ACC112 (cell line): ENCODE data around the gene MAP1A.

Source experiments
- H2AFZ ChIP-seq: fragments of 200-600 bp; sonication (generic); one replicate; pipeline ENCODE4 v1.6.0; 2017; ENCODE audit warnings: antibody characterized with exemption, low read length; ENCODE audit not compliant: unreplicated experiment
- H3K27ac ChIP-seq: fragments of 200-600 bp; sonication (generic); 2 replicates; pipeline ENCODE4 v1.5.1; 2014; ENCODE audit warnings: low read depth, mild to moderate bottlenecking, antibody characterized with exemption, low read length, moderate library complexity
- H3K27me3 ChIP-seq: fragments of 200-600 bp; sonication (generic); 2 replicates; pipeline ENCODE4 v1.6.1; 2014; ENCODE audit warnings: mild to moderate bottlenecking, antibody characterized with exemption, low read length, moderate library complexity, mixed read lengths; ENCODE audit not compliant: insufficient read depth
- H3K36me3 ChIP-seq: fragments of 200-600 bp; sonication (generic); 2 replicates; pipeline ENCODE4 v1.6.1; 2016; ENCODE audit warnings: mild to moderate bottlenecking, antibody characterized with exemption, low read length, moderate library complexity, mixed read lengths; ENCODE audit not compliant: insufficient read depth
- H3K4me1 ChIP-seq: fragments of 200-600 bp; sonication (generic); one replicate; pipeline ENCODE4 v1.6.1; 2016; ENCODE audit warnings: low read length, mixed read lengths; ENCODE audit not compliant: insufficient read depth, unreplicated experiment, control insufficient read depth
- H3K4me3 ChIP-seq: fragments of 200-600 bp; sonication (generic); 2 replicates; pipeline ENCODE4 v1.5.1; 2014; ENCODE audit warnings: mild to moderate bottlenecking, low read depth, low read length
- H3K79me2 ChIP-seq: fragments of 200-600 bp; sonication (generic); one replicate; pipeline ENCODE4 v1.6.0; 2016; ENCODE audit warnings: low read length; ENCODE audit not compliant: control insufficient read depth, unreplicated experiment, insufficient read depth

MAP1A gene

DNA sequence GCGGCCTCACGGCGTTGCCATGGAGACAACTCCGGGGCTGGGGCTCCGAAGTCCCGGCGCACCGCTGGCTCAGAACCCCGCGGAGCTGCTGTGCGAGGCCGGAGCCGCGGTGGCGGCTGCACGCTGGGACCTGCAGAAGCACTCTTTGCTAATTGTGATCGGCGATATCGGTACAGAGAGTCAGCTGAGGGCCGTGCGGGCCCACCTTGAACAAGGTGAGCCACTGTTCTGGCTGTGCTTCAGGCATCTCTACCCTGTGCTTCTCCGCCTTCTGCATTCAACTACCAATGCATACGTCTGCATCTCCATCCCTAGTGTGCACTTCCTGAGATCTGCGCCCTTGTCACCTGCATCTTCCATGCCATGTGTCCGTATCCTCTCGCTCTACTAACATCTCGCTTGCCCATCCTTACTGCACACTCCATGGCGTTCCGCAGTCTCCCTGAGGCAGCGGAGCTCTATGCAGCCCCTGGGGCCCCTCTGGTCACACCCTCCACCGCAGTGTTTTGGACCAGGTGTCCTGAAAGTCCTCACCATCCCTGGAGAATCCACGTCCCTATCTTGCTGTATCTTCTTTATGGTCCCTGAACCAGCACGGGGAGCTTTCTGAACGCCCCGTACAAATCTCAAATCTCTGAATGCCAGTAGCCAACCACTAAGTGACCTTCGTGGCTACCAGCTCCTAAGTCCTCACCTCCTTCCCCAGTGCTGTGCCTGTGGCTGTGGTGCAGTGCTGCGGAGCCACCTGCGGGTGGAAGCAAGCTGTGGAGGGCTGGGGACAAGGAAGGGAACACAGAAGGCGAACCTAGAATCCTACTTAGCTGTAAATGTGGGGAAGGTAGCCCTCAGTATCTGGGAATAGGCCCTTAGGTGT, 6.2 kb upstream of the MAP1A start:
- Histone ChIP-seq H3K4me1 (peaks cover 47% of the 10 kb centered on the region), H3K27ac (no peak overlapping the region), H3K79me2 (no peaks in the 10 kb centered on the region), H3K36me3 (no peaks in the 10 kb centered on the region), H3K4me3 (peak overlapping the region; percentile 94), H3K27me3 (no peaks in the 10 kb centered on the region), H2AFZ (no peak overlapping the region)

DNA sequence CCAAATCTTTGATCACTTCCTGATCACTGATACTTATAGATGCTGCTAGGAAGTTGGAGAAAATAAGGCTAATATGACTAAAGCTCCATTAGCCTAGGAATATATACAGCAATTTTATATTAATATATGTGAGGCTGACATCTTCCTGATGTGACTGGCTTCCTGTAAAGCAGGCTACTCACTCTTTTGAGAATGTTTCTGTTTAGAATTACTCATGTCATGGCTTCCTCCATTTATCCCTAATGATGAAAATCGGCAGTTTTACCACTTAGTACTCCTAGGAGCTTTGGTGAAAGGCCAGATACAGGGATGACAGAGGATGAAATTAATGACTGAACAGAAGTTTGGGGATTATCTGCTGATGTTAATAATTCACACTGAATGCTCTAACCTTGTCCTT, 3.9 kb upstream of the MAP1A start:
- H3K4me1 ChIP-seq = peaks cover 53% of the 10 kb centered on the region
- peak overlapping the region; percentile 49 for H3K27ac ChIP-seq
- no peaks in the 10 kb centered on the region for H3K27me3 ChIP-seq
- peaks cover 5% of the 10 kb centered on the region for H3K79me2 ChIP-seq
- H2AFZ ChIP-seq = peak overlapping the region; percentile 89
- H3K36me3 ChIP-seq = no peaks in the 10 kb centered on the region
- 0 out of 2 replicates have a peak overlapping the region, but pooled peaks have one; percentile 2 for H3K4me3 ChIP-seq

DNA sequence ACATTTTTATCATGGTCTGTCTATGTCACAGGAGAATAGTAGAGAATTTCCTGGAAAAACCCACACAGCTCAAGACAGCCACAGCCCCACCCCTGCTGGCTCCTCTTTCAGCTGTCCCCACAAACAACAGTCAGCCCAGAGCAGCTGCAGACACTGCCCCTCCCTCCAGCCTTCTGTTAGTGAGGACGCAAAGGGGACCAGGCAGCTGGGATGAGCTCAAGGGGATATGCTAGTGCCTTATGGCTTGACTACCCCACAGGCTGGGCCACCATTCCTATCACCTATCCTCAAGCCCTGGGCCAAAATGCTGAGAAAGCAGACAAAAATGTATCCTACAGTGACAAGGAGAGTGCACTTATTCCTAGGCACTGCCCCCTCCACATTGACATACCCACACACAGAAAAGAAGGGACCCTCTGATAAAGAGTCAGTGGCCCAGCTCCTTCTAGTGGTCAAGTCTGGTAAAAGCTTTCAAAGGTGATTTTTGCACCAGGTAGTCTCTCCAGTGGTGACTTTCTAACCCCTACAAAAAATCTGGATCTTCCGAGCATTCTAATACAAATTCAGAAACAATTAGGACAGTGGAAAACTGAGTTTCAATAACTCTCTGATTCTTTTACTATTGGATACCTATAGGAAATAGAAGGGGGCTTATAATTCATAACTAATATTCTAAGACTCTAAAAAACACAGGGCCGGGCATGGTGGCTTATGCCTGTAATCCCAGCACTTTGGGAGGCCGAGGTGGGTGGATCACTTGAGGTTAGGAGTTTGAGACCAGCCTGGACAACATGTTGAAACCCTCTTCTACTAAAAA, 3.0 kb upstream of the MAP1A start:
- H3K4me3 ChIP-seq = 0 out of 2 replicates have a peak overlapping the region, but pooled peaks have one; percentile 2
- no peaks in the 10 kb centered on the region for H3K27me3 ChIP-seq
- peak overlapping the region; percentile 49 for H3K27ac ChIP-seq
- H2AFZ ChIP-seq = peak overlapping the region; percentile 89
- no peaks in the 10 kb centered on the region for H3K36me3 ChIP-seq
- peaks cover 12% of the 10 kb centered on the region for H3K79me2 ChIP-seq
- peaks cover 49% of the 10 kb centered on the region for H3K4me1 ChIP-seq

GRCh38 chr15:43515741-43516140, 1.7 kb upstream of the MAP1A start:
- peaks cover 47% of the 10 kb centered on the region for H3K4me1 ChIP-seq
- H3K4me3 ChIP-seq = peak overlapping the region; percentile 99
- H3K36me3 ChIP-seq = peaks cover 4% of the 10 kb centered on the region; the same call in 1 of the 2 replicates
- H3K79me2 ChIP-seq = peaks cover 19% of the 10 kb centered on the region
- H3K27me3 ChIP-seq = no peaks in the 10 kb centered on the region
- H3K27ac ChIP-seq = peak overlapping the region; percentile 38; the same call in 1 of the 2 replicates
- H2AFZ ChIP-seq = no peak overlapping the region

GRCh38 chr15:43516185-43516584, 1.2 kb upstream of the MAP1A start:
- peaks cover 19% of the 10 kb centered on the region for H3K79me2 ChIP-seq
- peak overlapping the region; percentile 64 for H2AFZ ChIP-seq
- H3K4me1 ChIP-seq = peaks cover 46% of the 10 kb centered on the region
- no peaks in the 10 kb centered on the region for H3K27me3 ChIP-seq
- peak overlapping the region; percentile 38 for H3K27ac ChIP-seq
- H3K4me3 ChIP-seq = peak overlapping the region; percentile 99
- H3K36me3 ChIP-seq = peaks cover 8% of the 10 kb centered on the region; the same call in 1 of the 2 replicates

DNA sequence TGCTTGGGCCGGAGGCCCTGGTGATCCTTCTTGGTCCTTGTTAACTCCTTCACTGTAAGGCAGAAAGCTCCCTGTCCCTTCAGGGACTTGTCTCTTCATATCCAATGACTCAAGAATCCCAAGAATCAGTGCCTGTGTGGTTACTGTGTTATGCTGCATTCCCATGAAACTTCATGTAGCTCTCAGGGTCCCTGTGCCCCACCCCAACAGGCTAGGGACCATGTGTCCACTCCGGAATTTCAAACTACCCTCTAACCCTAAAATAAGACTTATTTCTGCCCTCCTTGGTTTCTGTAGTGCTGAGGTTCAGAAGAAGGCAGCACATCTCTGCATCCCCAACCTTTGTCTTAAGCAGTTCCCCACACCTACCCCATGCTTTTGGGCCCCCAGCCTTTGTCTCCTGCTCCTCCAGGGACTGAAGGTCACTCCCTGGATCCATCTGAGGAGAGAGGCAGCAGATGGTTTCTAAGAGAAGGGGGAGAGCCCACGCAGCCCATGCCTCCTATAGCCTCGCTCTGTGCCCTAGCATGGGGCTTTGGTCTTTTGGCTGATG, 531 bp upstream of the MAP1A start:
- Histone ChIP-seq H3K4me3 (peak overlapping the region; percentile 99), H2AFZ (peak overlapping the region; percentile 34), H3K27me3 (no peaks in the 10 kb centered on the region), H3K27ac (peak overlapping the region; percentile 38), H3K79me2 (peaks cover 19% of the 10 kb centered on the region), H3K36me3 (peaks cover 15% of the 10 kb centered on the region), H3K4me1 (peaks cover 41% of the 10 kb centered on the region)

- H3K27ac ChIP-seq = peak overlapping the region; percentile 39; the same call in 1 of the 2 replicates
- peaks cover 29% of the 10 kb centered on the region for H3K36me3 ChIP-seq
- peaks cover 38% of the 10 kb centered on the region for H3K4me1 ChIP-seq
- H3K79me2 ChIP-seq = peaks cover 19% of the 10 kb centered on the region
- H3K4me3 ChIP-seq = peak overlapping the region; percentile 99
- H2AFZ ChIP-seq = peak overlapping the region; percentile 13
- no peaks in the 10 kb centered on the region for H3K27me3 ChIP-seq
Measured at GRCh38 chr15:43518197-43518761, 871 bp downstream of the MAP1A start.

GRCh38 chr15:43519196-43519595, 1.8 kb downstream of the MAP1A start:
- H3K27ac ChIP-seq = no peak overlapping the region
- H3K36me3 ChIP-seq = peaks cover 35% of the 10 kb centered on the region
- peaks cover 19% of the 10 kb centered on the region for H3K79me2 ChIP-seq
- H2AFZ ChIP-seq = no peak overlapping the region
- peaks cover 29% of the 10 kb centered on the region for H3K4me1 ChIP-seq
- peak overlapping the region; percentile 99 for H3K4me3 ChIP-seq
- no peaks in the 10 kb centered on the region for H3K27me3 ChIP-seq

DNA sequence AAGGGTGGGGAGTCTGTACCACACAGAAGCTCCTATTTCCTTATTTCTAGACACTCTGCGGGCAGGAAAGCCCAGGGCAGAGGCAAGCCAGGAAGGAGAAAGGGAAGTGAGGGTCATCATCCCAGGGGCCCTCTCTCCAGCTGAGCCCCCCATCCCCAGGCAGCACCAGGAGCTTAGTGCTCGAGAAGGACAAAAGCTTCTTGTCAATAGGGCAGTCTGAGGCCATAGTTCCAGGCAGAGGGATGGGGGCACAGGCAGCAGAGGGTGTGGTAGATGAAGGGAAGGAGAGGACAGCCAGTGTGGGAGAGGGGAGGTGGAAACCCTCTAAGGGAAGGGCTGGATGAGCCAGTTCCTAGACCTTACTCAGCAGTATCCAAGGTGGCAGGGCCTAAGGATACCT, 2.7 kb downstream of the MAP1A start:
- Histone ChIP-seq H3K27me3 (no peaks in the 10 kb centered on the region), H3K79me2 (peaks cover 19% of the 10 kb centered on the region), H2AFZ (no peak overlapping the region), H3K36me3 (peaks cover 35% of the 10 kb centered on the region), H3K27ac (no peak overlapping the region), H3K4me3 (no peak overlapping the region), H3K4me1 (peaks cover 26% of the 10 kb centered on the region)

DNA sequence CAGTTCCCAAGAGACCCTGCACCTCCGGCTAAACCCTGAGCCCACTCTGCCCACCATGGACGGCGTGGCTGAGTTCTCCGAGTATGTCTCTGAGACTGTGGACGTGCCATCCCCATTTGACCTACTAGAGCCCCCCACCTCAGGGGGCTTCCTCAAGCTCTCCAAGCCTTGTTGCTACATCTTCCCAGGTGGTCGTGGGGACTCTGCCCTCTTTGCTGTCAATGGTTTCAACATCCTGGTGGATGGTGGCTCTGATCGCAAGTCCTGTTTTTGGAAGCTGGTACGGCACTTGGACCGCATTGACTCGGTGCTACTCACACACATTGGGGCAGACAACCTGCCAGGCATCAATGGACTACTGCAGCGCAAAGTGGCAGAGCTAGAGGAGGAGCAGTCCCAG, 4.0 kb downstream of the MAP1A start:
- peaks cover 35% of the 10 kb centered on the region for H3K36me3 ChIP-seq
- no peak overlapping the region for H2AFZ ChIP-seq
- H3K4me3 ChIP-seq = no peak overlapping the region
- H3K79me2 ChIP-seq = peaks cover 19% of the 10 kb centered on the region
- H3K4me1 ChIP-seq = peaks cover 13% of the 10 kb centered on the region
- H3K27ac ChIP-seq = no peak overlapping the region
- no peaks in the 10 kb centered on the region for H3K27me3 ChIP-seq
